B cell (primary cell): ENCODE results near the gene CCL25. TPM values are rescaled to one million over a fixed set of nuclear protein-coding genes. Genes with fewer than 3 reads are reported as not detected.

Experiments used
- ATAC-seq: fragments of 200-7000 bp; cut with Tn5 transposase; one replicate; pipeline ENCODE4 v1.10.0; 2021; ENCODE audit warnings: low read depth, mild to moderate bottlenecking, moderate number of reproducible peaks, moderate library complexity
- CTCF ChIA-PET: fragments of 350-600 bp; sonication (Branson Sonifier 250); formaldehyde crosslinking; loops from one replicate; lab custom pipeline; 2021; ENCODE audit warnings: antibody characterized with exemption, inconsistent platforms; lab: Charles Lee
- POLR2A ChIA-PET: fragments of 350-600 bp; sonication (Branson Sonifier 250); formaldehyde crosslinking; loops from one replicate; lab custom pipeline; 2021; ENCODE audit warnings: antibody characterized with exemption; lab: Charles Lee
- DNase-seq: peaks from one replicate; pipeline ENCODE4 v3.0.0; 2013
- H2AFZ ChIP-seq: 2 replicates; pipeline ENCODE4 v1.6.1; 2012; ENCODE audit warnings: mild to moderate bottlenecking, low read depth, low read length; ENCODE audit not compliant: insufficient read depth, poor library complexity, severe bottlenecking
- H3K27ac ChIP-seq, 2 donors: 1 replicate in 1 of 2; 2 replicates in 1 of 2; pipeline ENCODE4 v1.5.1; 2012 to 2013; ENCODE audit warnings: low read length in 2 of 2, mild to moderate bottlenecking in 2 of 2, moderate library complexity in 1 of 2
- H3K27me3 ChIP-seq, 4 experiments: fragments of 200-600 bp in 1 of 4; sonication (generic) in 1 of 4; replicated peaks in 1 of 4; 1 replicate in 2 of 4; 2 replicates in 2 of 4; pipeline versions ENCODE4 v1.6.1 to v1.7.0; 2013 to 2016; ENCODE audit warnings: low read length in 3 of 4, mild to moderate bottlenecking in 2 of 4, mixed read lengths in 1 of 4, moderate library complexity in 1 of 4; ENCODE audit not compliant: insufficient read depth in 4 of 4, control insufficient read depth in 3 of 4; ENCODE audit errors: control extremely low read depth in 1 of 4
- H3K36me3 ChIP-seq, 2 experiments: replicated peaks in 1 of 2; 1 replicate in 1 of 2; 2 replicates in 1 of 2; pipeline versions ENCODE4 v1.6.1 to v1.7.1; 2013; ENCODE audit warnings: low read length in 1 of 2; ENCODE audit not compliant: insufficient read depth in 2 of 2, control insufficient read depth in 1 of 2; ENCODE audit errors: control extremely low read depth in 1 of 2, extremely low read depth in 1 of 2
- H3K4me1 ChIP-seq, 2 donors: fragments of 200-600 bp in 1 of 2; sonication (generic) in 1 of 2; 1 replicate in 1 of 2; 2 replicates in 1 of 2; pipeline versions ENCODE4 v1.5.1 to v1.6.1; 2013 to 2017; ENCODE audit warnings: low read length in 2 of 2; ENCODE audit not compliant: control insufficient read depth in 2 of 2, insufficient read depth in 2 of 2
- H3K4me2 ChIP-seq: replicated peaks from 2 replicates; pipeline ENCODE3; 2012; ENCODE audit warnings: mild to moderate bottlenecking, low read depth, low read length; ENCODE audit not compliant: poor library complexity, severe bottlenecking
- H3K4me3 ChIP-seq, 5 experiments: fragments of 200-600 bp in 1 of 5; sonication (generic) in 1 of 5; 1 replicate in 3 of 5; 2 replicates in 2 of 5; pipeline versions ENCODE4 v1.5.1 to v1.7.0; 2011 to 2016; ENCODE audit warnings: low read length in 4 of 5, mild to moderate bottlenecking in 4 of 5, low read depth in 2 of 5, control low read depth in 1 of 5, moderate library complexity in 1 of 5; ENCODE audit not compliant: insufficient read depth in 1 of 5; ENCODE audit errors: control extremely low read depth in 1 of 5, extremely low read depth in 1 of 5
- H3K79me2 ChIP-seq: fragments of 200-600 bp; sonication (generic); one replicate; pipeline ENCODE4 v1.6.0; 2016; ENCODE audit warnings: low read length; ENCODE audit not compliant: control insufficient read depth, insufficient read depth
- H3K9ac ChIP-seq: fragments of 200-600 bp; sonication (generic); 2 replicates; pipeline ENCODE4 v1.6.1; 2017; ENCODE audit warnings: mild to moderate bottlenecking, low read length, moderate library complexity
- H3K9me3 ChIP-seq, 3 donors: one replicate each; pipeline versions ENCODE4 v1.6.1 to v1.7.1; 2013; ENCODE audit warnings: low read length in 2 of 3; ENCODE audit not compliant: control insufficient read depth in 2 of 3, insufficient read depth in 1 of 3; ENCODE audit errors: control extremely low read depth in 1 of 3
- H4K20me1 ChIP-seq: 2 replicates; pipeline ENCODE4 v1.6.0; 2012; ENCODE audit warnings: mild to moderate bottlenecking, low read length; ENCODE audit not compliant: insufficient read depth, control insufficient read depth, poor library complexity, severe bottlenecking
- H3K27ac Mint-ChIP-seq: one replicate; pipeline ENCODE4 v1.8.0; 2021; ENCODE audit warnings: mixed read lengths
- H3K27me3 Mint-ChIP-seq: one replicate; pipeline ENCODE4 v1.8.0; 2021; ENCODE audit warnings: mixed read lengths
- H3K4me1 Mint-ChIP-seq: one replicate; pipeline ENCODE4 v1.8.0; 2021; ENCODE audit warnings: mixed read lengths
- H3K4me3 Mint-ChIP-seq: one replicate; pipeline ENCODE4 v1.8.0; 2021; ENCODE audit warnings: mixed read lengths
- H3K9me3 Mint-ChIP-seq: one replicate; pipeline ENCODE4 v1.8.0; 2022; ENCODE audit warnings: mixed read lengths; ENCODE audit not compliant: insufficient read depth
- CTCF ChIP-seq: fragments of 200-600 bp; IDR thresholded peaks from one replicate; pipeline ENCODE4 v1.8.0; 2022; ENCODE audit warnings: antibody characterized with exemption, mild to moderate bottlenecking
- EZH2 ChIP-seq: IDR thresholded peaks from 2 replicates; pipeline ENCODE4 v1.6.1; 2012; ENCODE audit warnings: borderline replicate concordance, low read depth, mild to moderate bottlenecking, moderate library complexity, low read length; ENCODE audit not compliant: insufficient read depth, poor library complexity, severe bottlenecking
- WGBS: methylation state at CpG from one replicate; pipeline ENCODE4 v1.1.5; 2013; ENCODE audit warnings: missing lambda C conversion rate; ENCODE audit not compliant: insufficient coverage; 5-methylcytosine and 5-hydroxymethylcytosine counted together
- intact Hi-C: fragments of 100-400 bp; cut with micrococcal nuclease; formaldehyde crosslinking; loops from one replicate; pipeline ENCODE4 v1.10.0; 2022
- polyA plus RNA-seq: library from polyadenylated mRNA; depleted of rRNA; stranded (reverse); fragments of >200 nt; gene quantifications from 2 replicates; pipeline ENCODE4 v1.2.3, GENCODE V29; 2012
- total RNA-seq, 2 donors: library from RNA; stranded (reverse); fragments of 120-200 nt in 1 of 2; gene quantifications; 1 replicate in 1 of 2; 2 replicates in 1 of 2; pipeline versions ENCODE4 v1.2.3 to v1.2.4, GENCODE V29; 2013 to 2022

CCL25 gene
- total and polyA plus RNA-seq, 2 donors (not counting 1 experiment from before 2014, with no cell fraction given): 0.28 TPM; not detected in 1

- no peaks in the 10 kb centered on the region for H3K79me2 ChIP-seq
- POLR2A ChIA-PET: no interaction called here
- WGBS: 95% methylated on average over 3 of the region's 4 CpGs
- Mint-ChIP-seq H3K27me3 (no peaks in the 10 kb centered on the region), H3K4me3 (no peak overlapping the region), H3K4me1 (peaks cover 6% of the 10 kb centered on the region), H3K27ac (no peak overlapping the region), H3K9me3 (no peaks in the 10 kb centered on the region)
- H3K4me3 ChIP-seq: no peak overlapping the region
- ATAC-seq: no peak
- H3K27me3 ChIP-seq: no peaks in the 10 kb centered on the region
- no peak overlapping the region for H3K27ac ChIP-seq
- H3K9ac ChIP-seq: no peak overlapping the region
- H3K4me1 ChIP-seq: peaks cover 7 to 9% of the 10 kb centered on the region in 2 donors
- no peak overlapping the region for H3K4me2 ChIP-seq
- no peaks in the 10 kb centered on the region for H3K9me3 ChIP-seq
- H2AFZ ChIP-seq: no peak overlapping the region
- intact Hi-C loops: no loop called here
- TF ChIP-seq CTCF: no peak
- TF ChIP-seq EZH2: no peak
- H4K20me1 ChIP-seq: no peaks in the 10 kb centered on the region
- DNase-seq: no peak
- no peaks in the 10 kb centered on the region for H3K36me3 ChIP-seq
- CTCF ChIA-PET: no interaction called here
Observed at GRCh38 chr19:8056533-8056932, 4.0 kb downstream of the CCL25 start.

GRCh38 chr19:8057545-8058270, 5.1 kb downstream of the CCL25 start:
- WGBS: 96% methylated on average over 4 of the region's 7 CpGs
- Histone ChIP-seq H2AFZ (no peak overlapping the region), H3K9me3 (no peaks in the 10 kb centered on the region), H3K4me2 (no peak overlapping the region), H4K20me1 (no peaks in the 10 kb centered on the region), H3K4me1 (no peaks in the 10 kb centered on the region), H3K36me3 (no peaks in the 10 kb centered on the region), H3K79me2 (no peaks in the 10 kb centered on the region), H3K9ac (no peak overlapping the region), H3K4me3 (no peak overlapping the region), H3K27me3 (no peaks in the 10 kb centered on the region), H3K27ac (no peak overlapping the region)
- Mint-ChIP-seq H3K9me3 (no peaks in the 10 kb centered on the region), H3K4me3 (no peak overlapping the region), H3K27me3 (no peaks in the 10 kb centered on the region), H3K27ac (no peak overlapping the region), H3K4me1 (no peaks in the 10 kb centered on the region)
- TF ChIP-seq EZH2 (no peak), CTCF (no peak)
- intact Hi-C loops: no loop called here
- ChIA-PET CTCF (no interaction called here), POLR2A (no interaction called here)
- DNase-seq (no peak), ATAC-seq (no peak)
